ENCODE data around the gene POU4F1.

GRCh38 chr13:78596736-78597601 lies 6.4 kb downstream of the POU4F1 start:
- TF ChIP-seq CTCF (IDR thresholded peaks at IDR 0.05) = no peak
- TF ChIP-seq POLR2A (IDR thresholded peaks at IDR 0.05) = no peak
- no peak for TF ChIP-seq POLR2AphosphoS5 (IDR thresholded peaks at IDR 0.05; ENCODE audit: insufficient read depth in 1 of 2, low read depth in 1 of 2)
